Measurements from ENCODE around the gene SERPINB1.
A peak's percentile ranks its signal among the peaks of the same experiment; 100 is the strongest.
"Not testable (repeated sequence)": the region's sequence is repeated elsewhere in the genome, so short reads cannot be mapped to it uniquely, and the experiment has no call there.

Gene SERPINB1

GRCh38 chr6:2881423-2881822 lies 39.8 kb upstream of the SERPINB1 start:
- H3K27ac ChIP-seq = no peak overlapping the region
- H3K9me3 ChIP-seq (ENCODE audit: severe bottlenecking) = peaks cover 3% of the 10 kb centered on the region
- no peak for TF ChIP-seq CTCF (IDR thresholded peaks at IDR 0.05; ENCODE audit: low read depth, low read length)
- H3K4me3 ChIP-seq (ENCODE audit: low read depth, low read length) = no peak overlapping the region
- H3K27me3 ChIP-seq (ENCODE audit: insufficient read depth, low read depth, severe bottlenecking) = no peaks in the 10 kb centered on the region
- H3K36me3 ChIP-seq = no peaks in the 10 kb centered on the region
- no peak for DNase-seq

- H3K4me3 ChIP-seq (ENCODE audit: low read depth, low read length); DNase-seq; H3K36me3 ChIP-seq; H3K27ac ChIP-seq; H3K27me3 ChIP-seq (ENCODE audit: insufficient read depth, low read depth, severe bottlenecking); H3K9me3 ChIP-seq (ENCODE audit: severe bottlenecking): not testable (repeated sequence)
Observed at GRCh38 chr6:2880156-2880555, 38.5 kb upstream of the SERPINB1 start.

- DNase-seq = no peak
- TF ChIP-seq CTCF (IDR thresholded peaks at IDR 0.05; ENCODE audit: low read depth, low read length) = no peak
- Histone ChIP-seq H3K27me3 (ENCODE audit: insufficient read depth, low read depth, severe bottlenecking) (no peaks in the 10 kb centered on the region), H3K9me3 (ENCODE audit: severe bottlenecking) (peaks cover 3% of the 10 kb centered on the region), H3K36me3 (no peaks in the 10 kb centered on the region), H3K27ac (no peak overlapping the region; the same call in 1 of the 2 replicates), H3K4me3 (ENCODE audit: low read depth, low read length) (no peak overlapping the region)
Observed at GRCh38 chr6:2877960-2878359, 36.3 kb upstream of the SERPINB1 start.

- Histone ChIP-seq H3K4me3 (ENCODE audit: low read depth, low read length) (no peak overlapping the region), H3K27ac (peak overlapping the region; percentile 7; the same call in 1 of the 2 replicates)
Observed at GRCh38 chr6:2877057-2877882, 35.6 kb upstream of the SERPINB1 start.

GRCh38 chr6:2876210-2877056 lies 34.8 kb upstream of the SERPINB1 start:
- peaks cover 3% of the 10 kb centered on the region for H3K9me3 ChIP-seq (ENCODE audit: severe bottlenecking)
- no peaks in the 10 kb centered on the region for H3K27me3 ChIP-seq (ENCODE audit: insufficient read depth, low read depth, severe bottlenecking)
- no peak for TF ChIP-seq CTCF (IDR thresholded peaks at IDR 0.05; ENCODE audit: low read depth, low read length)
- no peak overlapping the region for H3K4me3 ChIP-seq (ENCODE audit: low read depth, low read length)
- peak overlapping the region; percentile 3; the same call in 1 of the 2 replicates for H3K27ac ChIP-seq
- no peaks in the 10 kb centered on the region for H3K36me3 ChIP-seq
- DNase-seq = peak; percentile 52

More at GRCh38 chr6:2877057-2877882, 35.6 kb upstream of the SERPINB1 start:
- no peak for TF ChIP-seq CTCF (IDR thresholded peaks at IDR 0.05; ENCODE audit: low read depth, low read length)
- peaks cover 3% of the 10 kb centered on the region for H3K9me3 ChIP-seq (ENCODE audit: severe bottlenecking)
- no peaks in the 10 kb centered on the region for H3K36me3 ChIP-seq
- H3K27me3 ChIP-seq (ENCODE audit: insufficient read depth, low read depth, severe bottlenecking) = no peaks in the 10 kb centered on the region
- DNase-seq = peak; percentile 66
